Neural cell (in vitro differentiated cells): ENCODE results near the gene ATP8B4. TPM values are rescaled to one million over a fixed set of nuclear protein-coding genes. Genes with fewer than 3 reads are reported as not detected.
"Not testable (repeated sequence)": the region's sequence is repeated elsewhere in the genome, so short reads cannot be mapped to it uniquely, and the experiment has no call there.

ENCODE experiments used
- H2AFZ ChIP-seq: fragments of 200-600, 300-800 bp; sonication (generic), shearing (Covaris generic); 2 replicates; pipeline ENCODE4 v1.6.0; 2014; ENCODE audit warnings: low read depth, mild to moderate bottlenecking, antibody characterized with exemption, low read length, moderate library complexity
- H3F3A ChIP-seq: fragments of 200-600 bp; shearing (Covaris generic); 2 replicates; pipeline ENCODE4 v1.6.1; 2016; ENCODE audit warnings: mild to moderate bottlenecking, moderate library complexity, mixed read lengths, antibody characterized with exemption, low read length; ENCODE audit not compliant: insufficient read depth, poor library complexity, severe bottlenecking
- H3K27ac ChIP-seq: fragments of 200-600, 300-800 bp; sonication (generic), shearing (Covaris generic); 2 replicates; pipeline ENCODE4 v1.5.1; 2014; ENCODE audit warnings: mild to moderate bottlenecking, low read length, moderate library complexity
- H3K27me3 ChIP-seq: fragments of 300-800, 200-600 bp; sonication (generic), shearing (Covaris generic); 2 replicates; pipeline ENCODE4 v1.6.0; 2014; ENCODE audit warnings: mild to moderate bottlenecking, low read depth, low read length, moderate library complexity; ENCODE audit not compliant: insufficient read depth
- H3K36me3 ChIP-seq: fragments of 300-800, 200-600 bp; sonication (generic), shearing (Covaris generic); 2 replicates; pipeline ENCODE4 v1.5.1; 2014; ENCODE audit warnings: mild to moderate bottlenecking, antibody characterized with exemption, low read length, moderate library complexity; ENCODE audit not compliant: insufficient read depth
- H3K4me2 ChIP-seq: fragments of 300-800, 200-600 bp; sonication (generic), shearing (Covaris generic); 2 replicates; pipeline ENCODE4 v1.6.0; 2014; ENCODE audit warnings: mild to moderate bottlenecking, low read length
- H3K4me3 ChIP-seq: fragments of 300-800, 200-600 bp; sonication (generic), shearing (Covaris generic); 2 replicates; pipeline ENCODE4 v1.5.1; 2014; ENCODE audit warnings: mild to moderate bottlenecking, low read length, moderate library complexity
- H3K79me2 ChIP-seq: fragments of 200-600 bp; shearing (Covaris generic); replicated peaks from 2 replicates; pipeline ENCODE4 v1.6.0; 2014; ENCODE audit warnings: mild to moderate bottlenecking, low read length, moderate library complexity; ENCODE audit not compliant: insufficient read depth
- H3K9ac ChIP-seq: fragments of 300-800, 200-600 bp; sonication (generic), shearing (Covaris generic); 2 replicates; pipeline ENCODE4 v1.6.1; 2016; ENCODE audit warnings: mild to moderate bottlenecking, low read length, mixed read lengths
- H3K9me2 ChIP-seq: fragments of 200-600 bp; shearing (Covaris generic); 2 replicates; pipeline ENCODE4 v1.6.1; 2016; ENCODE audit warnings: mild to moderate bottlenecking, low read length, mixed read lengths; ENCODE audit not compliant: insufficient read depth
- H3K9me3 ChIP-seq: fragments of 200-600, 300-800 bp; sonication (generic), shearing (Covaris generic); 2 replicates; pipeline ENCODE4 v1.6.1; 2016; ENCODE audit warnings: mild to moderate bottlenecking, mixed run types, low read length, moderate library complexity, mixed read lengths
- H4K20me1 ChIP-seq: fragments of 200-600 bp; shearing (Covaris generic); 2 replicates; pipeline ENCODE4 v1.6.1; 2016; ENCODE audit warnings: mild to moderate bottlenecking, mixed run types; ENCODE audit not compliant: insufficient read depth
- CTCF ChIP-seq: fragments of 450-650 bp; IDR thresholded peaks from 2 replicates; pipeline ENCODE4 v1.5.1; 2014; ENCODE audit warnings: antibody characterized with exemption, mild to moderate bottlenecking, moderate library complexity; ENCODE audit not compliant: poor library complexity, severe bottlenecking
- EP300 ChIP-seq: fragments of 450-650 bp; conservative IDR thresholded peaks from 2 replicates; pipeline ENCODE4 v1.6.1; 2014; ENCODE audit warnings: antibody characterized with exemption, mild to moderate bottlenecking, moderate library complexity; ENCODE audit not compliant: poor library complexity, severe bottlenecking
- EZH2 ChIP-seq: fragments of 200-600, 300-800 bp; shearing (Covaris generic), sonication (generic); IDR thresholded peaks from 2 replicates; pipeline ENCODE4 v1.6.1; 2014; ENCODE audit warnings: antibody characterized with exemption, low read length, borderline replicate concordance, mild to moderate bottlenecking; ENCODE audit not compliant: insufficient read depth, poor library complexity, severe bottlenecking
- MXI1 ChIP-seq: fragments of 450-650 bp; conservative IDR thresholded peaks from 2 replicates; pipeline ENCODE4 v1.6.1; 2014; ENCODE audit warnings: antibody characterized with exemption, mild to moderate bottlenecking; ENCODE audit not compliant: poor library complexity, severe bottlenecking
- POLR2AphosphoS5 ChIP-seq: IDR thresholded peaks from 2 replicates; pipeline ENCODE4 v1.6.1; 2012
- RAD21 ChIP-seq: fragments of 450-650 bp; conservative IDR thresholded peaks from 2 replicates; pipeline ENCODE4 v1.6.1; 2014; ENCODE audit warnings: antibody characterized with exemption, mild to moderate bottlenecking, moderate library complexity
- REST ChIP-seq: IDR thresholded peaks from 2 replicates; pipeline ENCODE4 v1.6.1; 2012; ENCODE audit warnings: borderline replicate concordance
- SMC3 ChIP-seq: fragments of 450-650 bp; conservative IDR thresholded peaks from 2 replicates; pipeline ENCODE4 v1.6.1; 2014; ENCODE audit warnings: antibody characterized with exemption, mild to moderate bottlenecking, moderate library complexity; ENCODE audit not compliant: poor library complexity
- TAF1 ChIP-seq: IDR thresholded peaks from 2 replicates; pipeline ENCODE4 v1.6.1; 2012; ENCODE audit warnings: low read depth
- polyA plus RNA-seq: library from polyadenylated mRNA; depleted of rRNA; stranded (reverse); fragments of >200 nt; gene quantifications from 2 replicates; pipeline ENCODE4 v1.2.3, GENCODE V29; 2014

The ATP8B4 gene
- polyA plus RNA-seq, 1 donor from 2014 or later, result 2.9 TPM

DNA sequence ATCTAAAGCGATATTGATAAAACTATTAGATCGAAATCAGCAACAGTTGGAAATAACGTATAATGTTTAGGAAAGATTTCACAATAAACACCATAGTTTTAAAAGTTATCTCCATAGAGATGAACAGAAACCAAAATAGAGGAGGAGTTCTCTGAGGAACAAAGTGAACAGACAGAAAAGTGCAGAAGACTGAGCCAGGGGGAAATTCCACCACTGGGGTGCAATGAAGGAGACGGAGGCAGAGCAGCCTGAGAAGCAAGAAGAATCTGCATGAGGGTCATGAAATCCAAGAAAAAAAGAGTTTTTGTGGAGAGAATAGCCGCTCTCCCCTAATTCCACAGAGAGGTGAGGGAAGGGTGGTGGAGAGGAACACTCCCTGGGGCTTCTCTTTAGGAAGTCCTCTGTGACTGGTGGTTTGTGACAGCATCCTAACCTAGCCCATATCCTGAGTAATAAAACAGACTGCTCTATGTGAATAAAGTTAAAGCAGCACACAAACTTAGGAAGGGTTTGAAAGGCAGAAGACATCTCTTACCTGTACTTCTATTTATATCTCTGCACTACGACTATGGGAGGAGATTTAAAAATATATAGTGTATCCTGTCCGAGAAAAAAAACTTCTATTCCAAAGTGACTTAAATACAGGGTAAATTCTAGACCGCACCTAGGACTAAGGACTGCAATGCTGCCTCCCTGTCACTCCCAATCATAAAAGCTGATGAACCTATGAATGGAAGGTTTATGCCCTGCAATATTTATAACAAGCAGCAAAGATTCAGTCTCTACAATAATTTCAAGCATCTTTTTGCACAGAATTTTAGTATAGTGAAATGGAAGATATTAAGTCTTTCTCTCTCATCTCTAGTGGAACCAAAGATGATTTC, 22.9 kb downstream of the ATP8B4 start:
- no peak overlapping the region for H2AFZ ChIP-seq
- no peaks in the 10 kb centered on the region for H3K9me2 ChIP-seq
- H3K36me3 ChIP-seq, result no peaks in the 10 kb centered on the region
- no peaks in the 10 kb centered on the region for H3K27me3 ChIP-seq
- no peaks in the 10 kb centered on the region for H4K20me1 ChIP-seq
- no peak overlapping the region for H3K27ac ChIP-seq
- TF ChIP-seq TAF1 (no peak), RAD21 (no peak), MXI1 (no peak), SMC3 (no peak), EZH2 (no peak), CTCF (no peak), POLR2AphosphoS5 (no peak), REST (no peak), EP300 (no peak)
- H3K4me3 ChIP-seq, result no peak overlapping the region
- H3F3A ChIP-seq, result no peaks in the 10 kb centered on the region
- no peaks in the 10 kb centered on the region for H3K79me2 ChIP-seq
- H3K9me3 ChIP-seq, result no peaks in the 10 kb centered on the region
- H3K4me2 ChIP-seq, result no peak overlapping the region
- no peak overlapping the region for H3K9ac ChIP-seq

GRCh38 chr15:50089386-50089785, 29.6 kb downstream of the ATP8B4 start:
- H3K36me3 ChIP-seq, H3K9ac ChIP-seq, H4K20me1 ChIP-seq, H3K9me3 ChIP-seq, H3K9me2 ChIP-seq, H2AFZ ChIP-seq, H3K4me3 ChIP-seq, H3K27ac ChIP-seq, H3F3A ChIP-seq, H3K27me3 ChIP-seq, H3K79me2 ChIP-seq, H3K4me2 ChIP-seq: not testable (repeated sequence)
